ENCODE results near the gene LMO7. TPM values are rescaled to one million over a fixed set of nuclear protein-coding genes. Genes with fewer than 3 reads are reported as not detected.

The LMO7 gene
- total RNA-seq, 1 donor from 2014 or later: 6.8 TPM

DNA sequence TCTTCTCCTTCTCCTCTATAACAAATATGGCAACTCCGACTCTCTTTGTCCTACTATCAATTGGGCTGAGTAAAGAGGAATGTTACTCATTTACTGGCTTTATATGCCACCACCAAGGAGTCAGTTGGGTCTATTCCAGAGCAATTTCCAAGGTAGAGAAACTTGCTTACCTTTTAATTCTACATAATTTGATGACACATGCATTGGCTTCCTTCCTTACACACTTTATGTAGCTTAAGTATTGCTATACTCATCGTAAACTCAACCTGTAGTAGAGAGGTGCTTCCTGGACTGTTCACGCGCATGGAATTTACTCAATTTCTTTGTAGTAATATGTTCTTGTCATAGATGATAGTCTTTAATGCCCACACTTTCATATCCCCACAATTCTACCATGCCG lies 160.7 kb downstream of the LMO7 start:
- Mint-ChIP-seq H3K27ac (no peak overlapping the region), H3K9me3 (no peaks in the 10 kb centered on the region), H3K27me3 (ENCODE audit: insufficient read depth, low read depth) (no peaks in the 10 kb centered on the region), H3K36me3 (no peaks in the 10 kb centered on the region), H3K4me1 (peaks cover 13% of the 10 kb centered on the region), H3K4me3 (no peak overlapping the region)
- Histone ChIP-seq H3K4me1 (no peaks in the 10 kb centered on the region), H4K20me1 (ENCODE audit: low read depth) (no peaks in the 10 kb centered on the region), H3K36me3 (no peaks in the 10 kb centered on the region), H3F3A (ENCODE audit: low read depth) (no peaks in the 10 kb centered on the region), H3K27ac (no peak overlapping the region), H3K9ac (no peak overlapping the region), H2AFZ (replicated peaks) (no peak overlapping the region), H3K27me3 (no peaks in the 10 kb centered on the region), H3K4me2 (no peak overlapping the region), H3K4me3 (no peak overlapping the region), H3K79me2 (ENCODE audit: low read depth) (no peaks in the 10 kb centered on the region), H3K9me3 (ENCODE audit: low read depth) (no peaks in the 10 kb centered on the region)
- DNase-seq (ENCODE audit: low spot score): no peak
- TF ChIP-seq, protein P1, sequence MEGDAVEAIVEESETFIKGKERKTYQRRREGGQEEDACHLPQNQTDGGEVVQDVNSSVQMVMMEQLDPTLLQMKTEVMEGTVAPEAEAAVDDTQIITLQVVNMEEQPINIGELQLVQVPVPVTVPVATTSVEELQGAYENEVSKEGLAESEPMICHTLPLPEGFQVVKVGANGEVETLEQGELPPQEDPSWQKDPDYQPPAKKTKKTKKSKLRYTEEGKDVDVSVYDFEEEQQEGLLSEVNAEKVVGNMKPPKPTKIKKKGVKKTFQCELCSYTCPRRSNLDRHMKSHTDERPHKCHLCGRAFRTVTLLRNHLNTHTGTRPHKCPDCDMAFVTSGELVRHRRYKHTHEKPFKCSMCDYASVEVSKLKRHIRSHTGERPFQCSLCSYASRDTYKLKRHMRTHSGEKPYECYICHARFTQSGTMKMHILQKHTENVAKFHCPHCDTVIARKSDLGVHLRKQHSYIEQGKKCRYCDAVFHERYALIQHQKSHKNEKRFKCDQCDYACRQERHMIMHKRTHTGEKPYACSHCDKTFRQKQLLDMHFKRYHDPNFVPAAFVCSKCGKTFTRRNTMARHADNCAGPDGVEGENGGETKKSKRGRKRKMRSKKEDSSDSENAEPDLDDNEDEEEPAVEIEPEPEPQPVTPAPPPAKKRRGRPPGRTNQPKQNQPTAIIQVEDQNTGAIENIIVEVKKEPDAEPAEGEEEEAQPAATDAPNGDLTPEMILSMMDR (IDR thresholded peaks at IDR 0.05): no peak
- TF ChIP-seq EZH2 (IDR thresholded peaks at IDR 0.05) (no peak), EZH2phosphoT487 (IDR thresholded peaks at IDR 0.05) (no peak)

DNA sequence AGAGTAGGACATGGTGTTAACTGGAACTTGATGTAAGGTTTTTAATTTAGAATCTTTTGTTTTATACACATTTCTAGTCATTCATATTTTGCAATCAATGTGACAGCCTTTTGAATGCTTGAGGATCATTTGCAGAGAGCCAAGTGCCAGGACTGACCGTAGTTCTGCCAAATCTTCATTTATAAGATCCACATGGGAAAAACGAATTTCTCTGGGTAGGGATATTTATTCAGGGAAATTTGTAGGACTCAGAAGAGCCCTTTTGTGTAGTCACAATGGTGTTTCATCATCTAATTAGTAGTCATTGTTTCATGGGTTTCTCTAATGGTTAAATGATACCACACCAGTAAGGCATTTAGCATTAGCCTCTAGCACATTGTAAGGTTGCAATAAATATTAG lies 161.1 kb downstream of the LMO7 start:
- Histone ChIP-seq H3K4me3 (no peak overlapping the region), H3K79me2 (ENCODE audit: low read depth) (no peaks in the 10 kb centered on the region), H3K9me3 (ENCODE audit: low read depth) (no peaks in the 10 kb centered on the region), H3F3A (ENCODE audit: low read depth) (no peaks in the 10 kb centered on the region), H3K9ac (no peak overlapping the region), H3K4me1 (no peaks in the 10 kb centered on the region), H3K4me2 (no peak overlapping the region), H4K20me1 (ENCODE audit: low read depth) (no peaks in the 10 kb centered on the region), H3K27me3 (no peaks in the 10 kb centered on the region), H3K27ac (no peak overlapping the region), H3K36me3 (no peaks in the 10 kb centered on the region), H2AFZ (replicated peaks) (no peak overlapping the region)
- peaks cover 9% of the 10 kb centered on the region for H3K4me1 Mint-ChIP-seq
- no peaks in the 10 kb centered on the region for H3K9me3 Mint-ChIP-seq
- TF ChIP-seq, protein P1 (IDR thresholded peaks at IDR 0.05): no peak
- TF ChIP-seq EZH2 (IDR thresholded peaks at IDR 0.05) (no peak), EZH2phosphoT487 (IDR thresholded peaks at IDR 0.05) (no peak)
- H3K27ac Mint-ChIP-seq: no peak overlapping the region
- H3K36me3 Mint-ChIP-seq: no peaks in the 10 kb centered on the region
- no peaks in the 10 kb centered on the region for H3K27me3 Mint-ChIP-seq (ENCODE audit: insufficient read depth, low read depth)
- DNase-seq (ENCODE audit: low spot score): no peak
- H3K4me3 Mint-ChIP-seq: no peak overlapping the region

DNA sequence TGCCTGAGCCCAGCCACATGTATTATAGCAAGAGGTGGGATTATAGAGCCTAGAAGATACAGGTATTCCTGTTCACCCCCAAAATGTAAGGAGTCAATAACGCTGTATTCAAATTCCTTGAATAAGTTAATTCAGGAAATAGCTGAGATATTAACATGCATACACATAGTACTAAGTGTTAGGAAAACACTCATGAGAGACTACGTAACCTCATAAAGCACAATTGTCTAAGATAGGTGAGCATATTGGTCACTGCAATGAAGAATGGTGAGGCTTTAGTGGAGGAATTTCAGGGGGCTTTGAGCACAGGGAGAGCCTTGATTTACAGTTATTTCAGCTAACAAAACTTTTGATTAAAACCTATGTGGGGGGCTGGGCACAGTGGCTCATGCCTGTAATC lies 161.6 kb downstream of the LMO7 start:
- Histone ChIP-seq H3K36me3 (no peaks in the 10 kb centered on the region), H3K4me3 (no peak overlapping the region), H4K20me1 (ENCODE audit: low read depth) (no peaks in the 10 kb centered on the region), H3K79me2 (ENCODE audit: low read depth) (no peaks in the 10 kb centered on the region), H3K4me1 (peaks cover under 1% of the 10 kb centered on the region), H3F3A (ENCODE audit: low read depth) (no peaks in the 10 kb centered on the region), H3K9ac (no peak overlapping the region), H3K9me3 (ENCODE audit: low read depth) (no peaks in the 10 kb centered on the region), H2AFZ (replicated peaks) (no peak overlapping the region), H3K27me3 (no peaks in the 10 kb centered on the region), H3K27ac (no peak overlapping the region), H3K4me2 (no peak overlapping the region)
- no peaks in the 10 kb centered on the region for H3K9me3 Mint-ChIP-seq
- TF ChIP-seq, protein P1 (IDR thresholded peaks at IDR 0.05): no peak
- TF ChIP-seq EZH2 (IDR thresholded peaks at IDR 0.05): no peak
- TF ChIP-seq EZH2phosphoT487 (IDR thresholded peaks at IDR 0.05): no peak
- H3K4me3 Mint-ChIP-seq: no peak overlapping the region
- peaks cover 5% of the 10 kb centered on the region for H3K4me1 Mint-ChIP-seq
- H3K27me3 Mint-ChIP-seq (ENCODE audit: insufficient read depth, low read depth): no peaks in the 10 kb centered on the region
- no peaks in the 10 kb centered on the region for H3K36me3 Mint-ChIP-seq
- no peak for DNase-seq (ENCODE audit: low spot score)
- H3K27ac Mint-ChIP-seq: no peak overlapping the region
